ENCODE data around the gene SLC39A3. TPM values are rescaled to one million over a fixed set of nuclear protein-coding genes. Genes with fewer than 3 reads are reported as not detected.

The SLC39A3 gene
- total and polyA plus RNA-seq, 4 experiments from 2014 or later: 18.2 to 41.7 (median 24.0) TPM

GRCh38 chr19:2782936-2783780 lies 43.3 kb upstream of the SLC39A3 start, which contains the start of gene SGTA:
TSS of gene SGTA (minus strand) at chr19:2783273. CDS start at chr19:2769068, 14,205 bp downstream.
- peaks cover 54% of the 10 kb centered on the region for H3K4me1 ChIP-seq (ENCODE audit: insufficient read depth, low read length)
- intact Hi-C loops (cut with micrococcal nuclease): loop anchor here (1.0 to 10.0 kb wide), 4 partner anchors 43 to 308 kb away; partner anchors contain the start of genes GADD45B, SLC39A3, TLE5 and ZNF77
- H3K4me3 ChIP-seq (ENCODE audit: low read length in 2 of 2): peak within 1 kb of the TSS; percentile 85 to 91
- ChIA-PET POLR2A (ENCODE audit: partially characterized antibody) (interaction anchor here (1.0 to 1.3 kb wide), 3 partner anchors 15 to 307 kb away, joined by 3 to 5 read pairs (median 5); partner anchors contain the start of genes GADD45B and SLC39A3), CTCF (ENCODE audit: partially characterized antibody) (interaction anchor here (1.0 kb wide), 1 partner anchor 43 kb away, joined by 4 read pairs; the partner anchor contains the start of gene SLC39A3)
- H3K9me3 Mint-ChIP-seq: no peaks in the 10 kb centered on the region
- peaks cover 26 to 69% (median 47%) of the 10 kb centered on the region in 4 donors for H3K4me1 Mint-ChIP-seq
- no peaks in the 10 kb centered on the region for H3K27me3 Mint-ChIP-seq
- no peaks in the 10 kb centered on the region for H3K9me3 ChIP-seq (ENCODE audit: control insufficient read depth in 1 of 2, low read length in 2 of 2)
- H3K4me3 Mint-ChIP-seq: peak within 1 kb of the TSS; percentile 84 to 93 (median 90)
- no peaks in the 10 kb centered on the region for H3K27me3 ChIP-seq (ENCODE audit: insufficient read depth, low read length)
- H3K27ac ChIP-seq (ENCODE audit: low read depth, low read length): peak within 1 kb of the TSS; percentile 93
- peak; percentile 94 to 98 (median 97) for DNase-seq
- peaks cover 0 to 5% of the 10 kb centered on the region in 2 donors for H3K36me3 Mint-ChIP-seq
- H3K36me3 ChIP-seq (ENCODE audit: insufficient read depth, low read length): no peaks in the 10 kb centered on the region
- H3K27ac Mint-ChIP-seq: peak within 1 kb of the TSS; percentile 87 to 97 (median 96)

- ChIA-PET POLR2A (ENCODE audit: partially characterized antibody) (interaction anchor here (1.0 to 1.3 kb wide), 3 partner anchors 14 to 306 kb away, joined by 3 to 5 read pairs (median 5); partner anchors contain the start of genes GADD45B and SLC39A3), CTCF (ENCODE audit: partially characterized antibody) (interaction anchor here (1.0 to 2.0 kb wide), 2 partner anchors 37 to 43 kb away, joined by 4 read pairs; partner anchors contain the start of gene SLC39A3)
- Histone ChIP-seq H3K27me3 (ENCODE audit: insufficient read depth, low read length) (no peaks in the 10 kb centered on the region), H3K4me3 (ENCODE audit: low read length in 2 of 2) (peak overlapping the region; percentile 85 to 91), H3K36me3 (ENCODE audit: insufficient read depth, low read length) (no peaks in the 10 kb centered on the region), H3K27ac (ENCODE audit: low read depth, low read length) (peak overlapping the region; percentile 93), H3K9me3 (ENCODE audit: control insufficient read depth in 1 of 2, low read length in 2 of 2) (no peaks in the 10 kb centered on the region), H3K4me1 (ENCODE audit: insufficient read depth, low read length) (peaks cover 54% of the 10 kb centered on the region)
- intact Hi-C loops (cut with micrococcal nuclease): loop anchor here (2.0 to 10.0 kb wide), 3 partner anchors 162 to 308 kb away; partner anchors contain the start of genes GADD45B, TLE5 and ZNF77
- Mint-ChIP-seq H3K27ac (peak overlapping the region; percentile 87 to 97 (median 96)), H3K4me3 (peak overlapping the region; percentile 84 to 93 (median 90)), H3K4me1 (peaks cover 26 to 68% (median 47%) of the 10 kb centered on the region in 4 donors), H3K27me3 (no peaks in the 10 kb centered on the region), H3K9me3 (no peaks in the 10 kb centered on the region), H3K36me3 (peaks cover 0 to 6% of the 10 kb centered on the region in 2 donors)
- no peak for DNase-seq
Observed at GRCh38 chr19:2782329-2782935, 42.6 kb upstream of the SLC39A3 start.

GRCh38 chr19:2780284-2780683 lies 40.5 kb upstream of the SLC39A3 start:
- no peaks in the 10 kb centered on the region for H3K9me3 ChIP-seq (ENCODE audit: control insufficient read depth in 1 of 2, low read length in 2 of 2)
- no peaks in the 10 kb centered on the region for H3K36me3 ChIP-seq (ENCODE audit: insufficient read depth, low read length)
- no peak overlapping the region for H3K4me3 ChIP-seq (ENCODE audit: low read length in 2 of 2)
- no peaks in the 10 kb centered on the region for H3K27me3 ChIP-seq (ENCODE audit: insufficient read depth, low read length)
- intact Hi-C loops (cut with micrococcal nuclease): loop anchor here (10.0 kb wide), 2 partner anchors 165 to 305 kb away; partner anchors contain the start of genes GADD45B and ZNF77
- H3K4me1 ChIP-seq (ENCODE audit: insufficient read depth, low read length): peaks cover 56% of the 10 kb centered on the region
- H3K9me3 Mint-ChIP-seq: no peaks in the 10 kb centered on the region
- peaks cover 29 to 67% (median 47%) of the 10 kb centered on the region in 4 donors for H3K4me1 Mint-ChIP-seq
- peak overlapping the region in 3 of 7 donors; percentile 16 to 75 (median 64) for H3K27ac Mint-ChIP-seq
- H3K27ac ChIP-seq (ENCODE audit: low read depth, low read length): no peak overlapping the region
- H3K27me3 Mint-ChIP-seq: no peaks in the 10 kb centered on the region
- H3K36me3 Mint-ChIP-seq: peaks cover 0 to 13% of the 10 kb centered on the region in 2 donors
- no peak for DNase-seq
- CTCF ChIA-PET (ENCODE audit: partially characterized antibody): interaction anchor here (0.6 to 1.6 kb wide), 2 partner anchors 30 to 326 kb away, joined by 3 read pairs; no protein-coding TSS in a partner anchor
- POLR2A ChIA-PET (ENCODE audit: partially characterized antibody): no interaction called here
- H3K4me3 Mint-ChIP-seq: peak overlapping the region in 4 of 8 donors; percentile 14 to 60 (median 26)

GRCh38 chr19:2779121-2779740 lies 39.4 kb upstream of the SLC39A3 start:
- Histone ChIP-seq H3K9me3 (ENCODE audit: control insufficient read depth in 1 of 2, low read length in 2 of 2) (no peaks in the 10 kb centered on the region), H3K27me3 (ENCODE audit: insufficient read depth, low read length) (no peaks in the 10 kb centered on the region), H3K27ac (ENCODE audit: low read depth, low read length) (no peak overlapping the region), H3K36me3 (ENCODE audit: insufficient read depth, low read length) (no peaks in the 10 kb centered on the region), H3K4me1 (ENCODE audit: insufficient read depth, low read length) (peaks cover 58% of the 10 kb centered on the region), H3K4me3 (ENCODE audit: low read length in 2 of 2) (no peak overlapping the region)
- Mint-ChIP-seq H3K27ac (peak overlapping the region in 2 of 7 donors; percentile 22 to 57), H3K4me1 (peaks cover 32 to 69% (median 53%) of the 10 kb centered on the region in 4 donors), H3K36me3 (peaks cover 0 to 14% of the 10 kb centered on the region in 2 donors), H3K9me3 (no peaks in the 10 kb centered on the region), H3K27me3 (no peaks in the 10 kb centered on the region), H3K4me3 (no peak overlapping the region)
- ChIA-PET POLR2A (ENCODE audit: partially characterized antibody) (no interaction called here), CTCF (ENCODE audit: partially characterized antibody) (interaction anchor here (0.9 to 1.6 kb wide), 2 partner anchors 29 to 62 kb away, joined by 3 read pairs; partner anchors contain the start of gene ZNF555)
- no peak for DNase-seq
- intact Hi-C loops (cut with micrococcal nuclease): no loop called here

DNA sequence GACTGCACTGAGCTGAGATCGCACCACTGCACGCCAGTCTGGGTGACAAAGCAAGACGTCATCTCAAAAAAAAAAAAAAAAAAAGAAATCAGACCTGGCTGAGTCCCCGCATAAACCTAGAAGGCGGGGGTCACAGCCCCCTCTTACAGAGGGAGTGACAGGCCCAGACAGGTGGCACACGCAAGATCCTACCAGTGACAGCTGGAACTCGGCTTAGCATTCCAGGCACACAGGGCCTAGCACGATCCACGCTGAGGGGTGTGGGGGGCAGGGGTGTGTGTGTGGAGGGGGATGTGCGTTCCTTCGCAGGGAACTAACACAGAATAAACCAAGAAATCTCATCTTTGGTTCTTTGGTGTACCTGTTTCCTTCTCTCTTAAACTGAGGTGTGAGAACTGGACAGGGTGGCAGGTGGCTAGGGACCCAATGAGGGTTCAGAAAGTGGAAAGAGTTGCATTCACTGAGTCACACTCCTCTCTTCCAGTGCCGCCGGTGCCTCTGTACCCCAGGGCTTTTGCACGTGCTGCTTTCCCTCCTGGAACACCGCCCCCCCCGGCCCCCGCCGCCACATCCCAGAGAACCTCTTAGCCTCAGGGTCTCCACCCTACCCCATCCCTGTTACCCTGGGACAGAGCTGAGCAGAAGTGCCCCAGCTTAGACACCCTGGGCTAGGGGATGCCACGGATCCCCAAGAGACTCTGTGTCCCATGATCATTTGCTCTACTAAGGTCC lies 38.3 kb upstream of the SLC39A3 start:
- no peak for DNase-seq
- no peak overlapping the region for H3K4me3 ChIP-seq (ENCODE audit: low read length in 2 of 2)
- no peaks in the 10 kb centered on the region for H3K27me3 Mint-ChIP-seq
- H3K36me3 Mint-ChIP-seq: peaks cover 0 to 14% of the 10 kb centered on the region in 2 donors
- H3K36me3 ChIP-seq (ENCODE audit: insufficient read depth, low read length): no peaks in the 10 kb centered on the region
- peaks cover 27 to 65% (median 48%) of the 10 kb centered on the region in 4 donors for H3K4me1 Mint-ChIP-seq
- POLR2A ChIA-PET (ENCODE audit: partially characterized antibody): no interaction called here
- no peaks in the 10 kb centered on the region for H3K9me3 ChIP-seq (ENCODE audit: control insufficient read depth in 1 of 2, low read length in 2 of 2)
- H3K27me3 ChIP-seq (ENCODE audit: insufficient read depth, low read length): no peaks in the 10 kb centered on the region
- no peak overlapping the region for H3K27ac ChIP-seq (ENCODE audit: low read depth, low read length)
- no peak overlapping the region for H3K4me3 Mint-ChIP-seq
- peak overlapping the region in 6 of 7 donors; percentile 22 to 81 (median 51) for H3K27ac Mint-ChIP-seq
- no peaks in the 10 kb centered on the region for H3K9me3 Mint-ChIP-seq
- intact Hi-C loops (cut with micrococcal nuclease): no loop called here
- CTCF ChIA-PET (ENCODE audit: partially characterized antibody): interaction anchor here (0.6 to 0.9 kb wide), 2 partner anchors 63 to 1233 kb away, joined by 3 to 4 read pairs; partner anchors contain the start of gene ZNF555
- peaks cover 49% of the 10 kb centered on the region for H3K4me1 ChIP-seq (ENCODE audit: insufficient read depth, low read length)

Measured in CD4-positive, alpha-beta memory T cell (primary cell).